Sigmoid colon (tissue), 3 donors: Measurements from ENCODE around the gene MRPS18A.

Experiments
- CTCF ChIP-seq, 4 experiments: fragments of 450-650 bp in 3 of 4; fragments of 200-600 bp in 1 of 4; IDR thresholded peaks; one replicate each; pipeline ENCODE4 v1.5.1; 2016 to 2019; ENCODE audit warnings: antibody characterized with exemption in 4 of 4, mild to moderate bottlenecking in 3 of 4, moderate library complexity in 2 of 4
- POLR2A ChIP-seq, 2 donors: fragments of 450-650 bp; IDR thresholded peaks; one replicate each; pipeline ENCODE4 v1.6.1; 2016; ENCODE audit warnings: antibody characterized with exemption in 2 of 2, mild to moderate bottlenecking in 2 of 2, moderate library complexity in 2 of 2

GRCh38 chr6:43683708-43684455 is 3.7 kb downstream of the MRPS18A start:
- TF ChIP-seq CTCF (IDR thresholded peaks at IDR 0.05) (no peak), POLR2A (IDR thresholded peaks at IDR 0.05) (no peak)
